GM19372 (cell line): Measurements from ENCODE around the gene THAP4.

Experiments used
- ATAC-seq: cut with Tn5 transposase; IDR thresholded peaks from one replicate; pipeline ENCODE4 v1.9.1; 2021; ENCODE audit warnings: mild to moderate bottlenecking, low read depth, moderate library complexity; ENCODE audit not compliant: unreplicated experiment

THAP4 gene

GRCh38 chr2:241551599-241551997 lies 85.4 kb downstream of the THAP4 start:
- no peak for ATAC-seq

- no peak for ATAC-seq
Observed at GRCh38 chr2:241550616-241551580, 86.1 kb downstream of the THAP4 start.

DNA sequence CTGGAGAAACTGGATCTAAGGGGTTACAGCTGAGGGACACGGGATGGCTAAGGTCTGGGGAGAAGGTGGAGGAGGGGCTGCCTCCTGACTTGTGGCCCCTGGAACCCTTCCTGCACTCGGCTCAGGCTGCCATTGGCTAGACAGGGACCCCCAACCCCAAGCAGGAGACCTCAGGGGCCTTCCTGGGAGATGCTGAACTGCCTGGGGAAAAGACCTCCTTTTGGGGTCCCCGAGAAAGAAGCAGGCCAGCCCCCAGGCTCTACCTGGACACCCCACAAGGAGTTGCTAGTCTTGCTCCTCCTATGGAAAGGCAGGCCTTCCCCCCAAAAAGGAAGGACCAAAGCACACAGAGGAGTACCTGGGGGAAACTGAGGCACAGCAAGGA lies 88.5 kb downstream of the THAP4 start:
- ATAC-seq: no peak

DNA sequence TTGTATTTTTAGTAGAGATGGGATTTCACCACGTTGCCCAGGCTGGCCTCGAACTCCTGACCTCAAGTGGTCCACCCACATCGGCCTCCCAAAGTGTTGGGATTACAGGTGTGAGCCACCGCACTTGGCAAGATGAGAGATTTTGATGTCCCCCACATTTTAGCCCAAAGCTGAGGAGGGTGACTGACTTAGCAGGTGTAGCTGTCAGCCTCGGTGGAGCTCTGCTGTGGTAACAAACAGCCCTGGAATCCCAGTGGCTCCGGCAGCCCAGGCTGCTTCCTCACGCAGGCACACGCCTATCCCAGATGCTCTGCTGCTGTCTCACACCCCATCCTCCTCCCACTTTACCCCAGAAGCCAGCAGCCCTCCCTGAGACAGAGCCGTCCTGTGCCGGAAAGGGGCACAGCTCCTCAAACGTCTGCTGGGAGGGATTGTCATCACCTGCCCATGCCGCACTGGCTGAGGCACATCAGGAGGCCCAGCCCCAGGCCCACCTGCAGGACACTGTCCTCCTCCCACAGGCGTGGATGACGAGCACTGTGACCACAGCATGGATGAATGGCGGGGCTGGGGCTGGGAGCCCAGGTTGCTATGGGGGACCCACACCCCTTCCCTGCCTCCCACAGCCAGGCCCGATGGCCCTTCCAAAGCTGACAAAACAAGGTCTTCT lies 89.0 kb downstream of the THAP4 start:
- no peak for ATAC-seq

DNA sequence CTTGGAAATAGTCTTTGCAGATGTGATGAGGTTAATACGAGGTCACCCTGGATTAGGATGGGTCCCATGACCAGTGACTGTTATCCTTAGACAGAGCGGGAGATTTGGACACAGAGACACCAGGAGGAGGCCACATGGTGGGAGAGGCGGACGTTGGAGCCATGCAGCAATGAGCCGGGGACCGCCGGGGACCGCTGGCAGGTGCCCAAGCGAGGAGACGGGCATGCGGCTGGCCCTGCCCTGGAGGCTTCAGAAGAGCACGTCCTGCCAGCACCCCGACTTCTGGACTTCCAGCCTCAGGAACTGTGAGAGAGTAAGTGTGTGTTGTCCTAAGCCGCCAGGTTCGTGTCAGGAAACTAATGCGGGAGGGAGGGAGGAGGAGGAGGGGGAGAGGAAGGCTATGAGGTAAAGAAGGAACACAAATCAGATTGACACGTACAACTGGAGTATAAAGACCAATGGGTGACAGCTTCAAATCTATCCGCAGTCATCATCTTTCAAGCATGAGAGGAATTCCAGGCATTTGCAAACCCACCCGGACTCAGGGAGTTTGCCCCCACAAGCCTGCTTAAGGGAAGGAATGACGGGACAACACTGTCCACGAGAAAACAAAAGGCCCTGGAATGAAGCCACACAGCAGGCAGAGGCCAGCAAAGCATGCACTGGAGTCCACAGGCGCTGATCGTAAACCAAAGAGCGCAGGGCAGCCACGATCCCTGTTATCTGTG lies 90.0 kb downstream of the THAP4 start:
- no peak for ATAC-seq

- ATAC-seq: no peak
Observed at GRCh38 chr2:241545523-241546473, 91.2 kb downstream of the THAP4 start.

- no peak for ATAC-seq
Observed at GRCh38 chr2:241545106-241545505, 91.9 kb downstream of the THAP4 start.

DNA sequence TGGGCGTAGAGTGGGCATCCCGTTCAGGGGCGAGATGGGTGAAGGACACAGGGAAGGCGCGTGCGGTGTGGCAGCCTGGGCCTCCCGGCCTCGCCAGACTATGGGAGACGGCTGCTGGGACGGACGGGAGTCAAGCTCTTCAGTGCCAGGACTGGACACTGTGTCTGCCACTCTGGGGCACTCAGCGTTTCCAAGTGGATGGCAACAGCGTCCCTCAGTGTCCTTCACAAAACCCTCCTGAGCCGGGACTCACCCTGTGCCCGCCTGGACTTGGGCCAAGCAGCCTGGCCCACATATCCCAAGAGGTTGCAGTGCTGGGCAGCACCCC lies 94.7 kb downstream of the THAP4 start:
- ATAC-seq: no peak

DNA sequence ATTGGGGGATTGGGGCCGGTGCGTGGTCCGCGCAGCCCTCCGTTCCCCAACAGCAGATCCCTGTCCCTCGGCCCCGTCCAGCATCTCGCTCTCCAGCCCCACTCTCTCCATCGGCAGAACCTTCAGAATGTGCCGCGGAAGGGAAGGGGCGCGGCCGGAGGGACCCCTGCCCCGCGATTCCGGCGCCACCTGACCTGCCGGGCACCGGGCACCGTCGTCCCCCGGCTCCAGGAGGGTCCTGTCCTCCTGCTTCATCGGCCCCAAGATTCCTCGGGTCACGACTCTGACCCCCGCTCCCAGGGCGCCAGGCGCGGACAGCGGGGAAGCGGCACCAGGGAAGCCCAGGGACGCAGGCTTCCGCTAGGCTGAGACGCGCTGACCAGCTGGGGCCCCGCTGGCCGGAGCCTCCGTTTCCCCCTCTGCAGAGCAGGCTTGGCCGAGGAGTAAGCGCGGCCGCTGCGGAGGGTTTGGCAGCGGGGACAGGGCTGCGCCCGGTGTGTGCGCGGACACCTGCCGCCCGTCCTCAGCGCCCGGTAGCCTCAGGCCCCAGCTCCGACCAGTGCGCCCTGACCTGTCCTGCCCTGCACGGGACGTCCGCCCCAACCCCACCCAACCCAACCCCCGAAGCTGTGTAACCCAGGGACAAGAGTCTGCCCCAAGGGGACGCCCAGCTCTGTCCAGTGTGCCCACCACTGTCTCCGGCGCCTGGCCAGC lies 95.2 kb downstream of the THAP4 start:
- ATAC-seq: no peak

DNA sequence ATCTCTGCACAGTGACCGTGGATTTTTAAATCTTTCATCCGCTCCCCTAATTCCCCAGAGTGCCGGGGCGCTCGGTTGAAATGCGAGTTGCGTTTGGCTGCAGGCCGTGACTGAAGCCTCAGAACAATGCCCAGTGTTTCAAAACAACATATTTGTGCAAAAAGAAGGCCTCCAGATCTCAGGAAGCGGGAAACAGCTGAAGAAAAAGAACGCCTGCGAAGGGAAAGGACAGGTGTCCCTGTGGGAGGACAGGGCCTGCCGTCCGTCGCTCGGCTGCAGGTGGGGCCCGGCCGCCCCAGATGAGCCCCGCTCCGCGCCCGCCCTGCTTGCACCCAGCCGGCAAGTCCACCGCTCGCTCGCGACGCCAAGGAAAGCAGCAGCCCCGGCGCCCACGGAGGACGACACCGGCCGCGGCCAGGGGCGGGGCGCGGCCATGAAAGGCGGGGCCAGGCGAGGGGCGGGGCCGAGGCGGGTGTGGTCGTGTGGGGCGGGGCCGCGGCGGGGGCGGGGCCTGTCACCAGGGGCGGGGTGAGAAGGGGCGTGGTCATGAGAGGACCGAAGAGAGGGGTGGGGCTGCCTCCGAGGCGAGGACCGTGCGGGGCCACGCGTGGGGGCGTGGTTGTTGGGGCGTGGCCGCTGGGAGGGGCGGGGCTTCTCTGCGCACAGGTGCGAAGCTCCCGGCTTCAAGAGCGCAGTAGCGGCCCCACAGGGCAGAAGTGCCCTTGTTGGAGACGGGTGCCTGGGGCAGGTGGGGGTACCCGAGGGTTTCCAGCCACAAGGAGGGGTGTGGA lies 96.0 kb downstream of the THAP4 start:
- no peak for ATAC-seq

DNA sequence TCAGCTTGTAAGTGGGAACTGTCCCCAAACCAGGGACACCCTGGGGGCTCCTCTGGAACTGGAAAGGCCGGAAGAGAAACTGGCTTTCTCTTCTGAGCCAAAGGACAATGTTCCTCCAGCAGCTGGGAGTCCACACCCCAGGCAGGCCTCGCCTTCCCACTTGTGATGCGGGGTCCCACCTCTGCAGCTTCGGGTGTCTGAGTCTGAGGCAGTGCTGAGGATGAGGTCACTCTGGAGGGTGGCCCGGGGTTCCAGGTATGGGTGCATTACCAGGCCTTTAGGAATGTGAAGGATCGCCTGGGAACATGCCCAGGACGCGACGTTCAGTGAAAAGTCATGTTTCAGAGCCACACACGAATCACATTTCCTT lies 96.6 kb downstream of the THAP4 start:
- ATAC-seq: no peak

GRCh38 chr2:241539616-241540374 lies 97.2 kb downstream of the THAP4 start:
- no peak for ATAC-seq

- no peak for ATAC-seq
Observed at GRCh38 chr2:241538838-241539615, 97.9 kb downstream of the THAP4 start.

DNA sequence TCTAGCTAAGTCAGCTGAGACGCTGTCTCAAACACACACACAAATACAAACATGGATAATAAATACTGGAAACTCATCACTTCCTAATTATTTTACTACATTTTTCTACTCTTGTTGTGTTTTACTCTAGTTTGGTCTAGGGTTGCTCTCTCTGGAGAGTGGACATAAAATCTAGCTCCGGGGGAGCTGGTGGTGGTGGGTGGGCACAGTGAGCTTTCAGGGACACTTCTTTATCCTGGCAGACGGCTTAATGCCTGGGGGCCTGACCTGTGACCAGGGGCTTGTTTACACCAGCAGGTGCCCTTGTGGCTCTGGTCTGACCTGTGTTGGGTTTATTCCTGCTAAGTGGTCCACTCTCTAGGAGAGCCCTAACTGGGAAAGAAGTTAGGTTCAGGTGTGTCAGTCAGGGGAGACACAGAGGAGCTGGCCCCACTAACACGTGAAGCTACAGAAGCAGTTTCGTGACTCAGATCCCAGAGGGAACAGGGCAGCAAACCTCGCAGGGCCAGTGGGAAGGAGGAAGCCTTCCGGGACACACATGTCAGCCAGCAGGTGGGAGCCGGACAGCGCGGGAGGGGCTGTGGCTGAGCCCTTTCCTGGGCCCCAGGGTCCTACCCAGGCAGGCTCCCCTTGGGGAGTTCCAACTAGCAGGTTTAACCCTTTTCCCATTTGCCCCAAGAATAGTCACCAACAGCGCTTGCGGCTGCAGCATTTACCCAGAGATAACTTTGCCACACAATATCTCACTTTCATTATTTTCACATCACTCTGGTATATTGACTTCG lies 100.9 kb downstream of the THAP4 start:
- ATAC-seq: no peak

- ATAC-seq: no peak
Observed at GRCh38 chr2:241534701-241535375, 102.1 kb downstream of the THAP4 start.
